Fibroblast of upper back skin (primary cell): ENCODE results near the gene S100A3.
"Not testable (repeated sequence)": the region's sequence is repeated elsewhere in the genome, so short reads cannot be mapped to it uniquely, and the experiment has no call there.

Experiments
- DNase-seq: peaks from one replicate; pipeline ENCODE4 v3.0.0-alpha.2; 2013

S100A3 gene

GRCh38 chr1:153534226-153534924 lies 14.7 kb downstream of the S100A3 start:
- DNase-seq = no peak

DNA sequence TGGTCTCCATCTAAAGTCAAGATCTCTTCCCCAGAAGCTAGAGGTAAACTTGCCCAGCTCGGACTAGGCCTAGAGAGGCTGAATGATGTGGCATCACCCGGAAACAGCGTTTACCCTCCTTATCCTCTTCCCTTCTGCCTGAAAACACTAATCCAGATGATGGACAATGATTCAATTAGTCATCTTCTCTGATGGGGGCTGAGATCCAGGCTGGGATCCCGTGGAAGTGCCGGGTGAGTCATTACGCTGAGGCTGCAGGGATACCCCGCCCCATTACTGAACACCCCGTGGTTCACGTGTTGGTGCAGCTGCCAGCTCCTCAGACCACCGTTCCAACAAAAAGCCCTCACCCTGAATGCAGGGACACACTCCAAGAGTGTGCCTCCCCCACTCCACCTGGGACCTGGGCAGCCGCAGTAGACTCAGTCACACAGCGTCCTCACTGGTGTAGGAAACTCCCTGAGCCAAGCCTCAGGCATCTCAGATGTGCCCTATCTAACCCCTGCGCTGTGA lies 15.3 kb downstream of the S100A3 start:
- peak; percentile 94 for DNase-seq

GRCh38 chr1:153532769-153533599 lies 16.1 kb downstream of the S100A3 start:
- DNase-seq = peak; percentile 88

GRCh38 chr1:153532181-153532580 lies 16.9 kb downstream of the S100A3 start:
- DNase-seq = no peak

DNA sequence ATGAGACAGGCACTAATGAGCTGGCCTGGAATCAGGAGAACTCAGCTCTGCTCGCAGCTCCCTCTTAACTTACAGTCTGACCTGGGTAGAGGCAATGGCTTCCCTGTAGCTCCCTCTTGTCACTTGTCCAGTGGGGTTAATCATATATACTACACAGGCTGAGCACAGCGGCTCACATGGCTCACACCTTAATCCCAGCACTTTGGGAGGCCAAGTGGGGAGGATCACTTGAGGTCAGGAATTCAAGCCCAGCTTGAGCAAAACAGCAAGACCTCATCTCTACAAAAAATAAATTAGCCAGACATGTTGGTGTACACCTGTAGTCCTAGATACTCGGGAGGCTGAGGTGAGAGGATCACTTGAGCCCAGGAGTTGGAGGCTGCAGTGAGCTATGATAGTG lies 17.4 kb downstream of the S100A3 start:
- DNase-seq = no peak

DNA sequence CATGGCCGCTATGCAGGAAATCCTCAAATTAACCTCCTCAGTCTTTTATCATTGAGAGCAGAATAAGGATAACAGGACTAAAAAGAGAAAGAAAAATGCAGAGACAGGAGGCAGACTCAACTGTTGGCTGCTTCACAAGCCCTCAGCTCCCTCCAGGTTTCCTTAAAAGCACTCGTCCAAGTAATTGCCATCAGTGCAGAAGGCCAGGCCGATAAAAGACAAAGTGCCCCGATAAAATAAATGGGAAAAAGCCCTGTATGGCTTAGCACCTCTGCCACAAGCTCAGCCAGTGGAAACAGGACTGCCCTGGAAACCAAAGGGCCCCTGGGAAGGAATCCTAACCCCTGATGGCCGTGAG lies 21.4 kb downstream of the S100A3 start:
- DNase-seq = no peak

GRCh38 chr1:153527023-153527682 lies 21.9 kb downstream of the S100A3 start:
- peak; percentile 35 for DNase-seq

DNA sequence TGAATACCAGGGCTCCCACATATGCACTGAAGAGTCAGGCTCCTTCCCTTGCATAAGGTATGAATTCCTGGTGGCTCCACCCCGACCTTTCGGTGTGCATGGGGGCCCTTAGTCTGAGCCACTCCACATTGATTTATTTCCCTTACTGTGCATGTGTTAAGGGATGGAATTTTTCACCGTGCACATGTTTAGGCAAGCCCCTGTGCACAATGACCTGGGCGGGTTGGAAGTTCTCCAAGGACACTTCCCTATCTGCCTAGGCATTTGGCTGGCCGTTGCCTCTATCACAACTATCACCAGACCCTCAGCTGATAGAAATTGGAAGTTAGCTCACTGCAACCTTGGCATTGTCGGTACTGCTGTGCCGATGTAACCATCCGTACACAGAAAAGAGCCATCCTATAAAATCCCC lies 22.9 kb downstream of the S100A3 start:
- DNase-seq = no peak

- DNase-seq = peak; percentile 45
Measured at GRCh38 chr1:153525088-153525728, 23.9 kb downstream of the S100A3 start.

GRCh38 chr1:153522353-153523048 lies 26.6 kb downstream of the S100A3 start:
- not testable (repeated sequence) for DNase-seq

DNA sequence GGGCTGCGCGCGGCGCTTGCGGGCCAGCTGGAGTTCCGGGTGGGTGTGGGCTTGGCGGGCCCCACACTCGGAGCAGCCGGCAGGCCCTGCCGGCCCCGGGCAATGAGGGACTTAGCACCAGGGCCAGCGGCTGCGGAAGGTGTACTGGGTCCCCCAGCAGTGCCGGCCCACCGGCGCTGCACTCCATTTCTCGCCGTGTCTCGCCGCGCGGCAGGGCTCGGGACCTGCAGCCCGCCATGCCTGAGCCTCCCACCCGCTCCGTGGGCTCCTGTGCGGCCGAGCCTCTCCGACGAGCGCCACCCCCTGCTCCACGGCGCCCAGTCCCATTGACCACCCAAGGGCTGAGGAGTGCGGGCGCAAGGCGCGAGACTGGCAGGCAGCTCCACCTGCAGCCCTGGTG lies 27.2 kb downstream of the S100A3 start:
- not testable (repeated sequence) for DNase-seq

DNA sequence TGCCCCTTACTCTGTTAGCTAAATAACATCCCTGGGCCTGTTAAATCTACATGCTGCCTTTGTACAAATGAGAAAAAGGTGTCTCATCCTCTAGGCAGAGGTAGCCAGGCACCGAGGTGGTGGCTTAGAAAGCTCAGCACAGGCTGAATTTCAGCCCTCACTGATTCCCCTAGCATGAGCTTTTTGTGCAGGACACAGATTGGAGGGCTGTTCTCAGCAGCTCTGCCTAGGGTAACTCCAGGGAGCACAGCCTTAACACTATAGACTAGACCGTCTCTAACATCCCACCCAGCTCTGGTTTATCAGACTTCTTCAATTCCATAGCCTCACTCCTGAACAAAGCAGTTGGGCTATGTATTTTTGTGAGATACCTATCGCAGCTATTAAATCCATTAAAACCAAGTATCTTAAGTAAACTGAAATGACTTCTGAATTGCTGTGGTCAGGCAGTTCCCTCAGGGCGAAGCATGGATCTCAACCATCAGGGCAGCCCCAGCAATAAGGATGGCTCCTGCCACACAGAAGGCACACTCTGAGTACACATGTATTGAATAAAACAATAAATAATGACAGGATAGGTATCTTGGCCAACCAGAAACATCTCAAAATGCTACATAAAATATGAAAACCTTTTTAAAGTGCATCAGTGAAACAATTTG lies 28.1 kb downstream of the S100A3 start:
- DNase-seq = no peak

GRCh38 chr1:153520137-153520691 lies 28.8 kb downstream of the S100A3 start:
- not testable (repeated sequence) for DNase-seq

DNA sequence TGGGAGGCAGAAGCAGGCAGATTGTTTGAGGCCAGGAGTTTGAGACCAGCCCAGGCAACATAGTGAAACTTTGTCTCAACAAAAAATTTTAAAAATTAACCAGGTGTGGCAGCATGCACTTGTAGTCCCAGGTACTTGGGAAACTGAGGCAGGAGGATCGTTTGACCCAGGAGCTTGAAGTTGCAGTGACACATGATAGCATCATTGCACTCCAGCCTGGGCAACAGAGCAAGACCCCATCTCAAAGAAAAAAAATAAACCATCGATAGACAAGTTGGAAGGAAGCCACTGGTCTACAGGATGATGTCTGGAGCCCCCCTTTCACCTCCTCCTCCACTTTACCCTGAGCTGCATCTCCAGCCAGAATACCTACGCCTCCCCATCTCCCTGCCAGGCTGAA lies 29.8 kb downstream of the S100A3 start:
- DNase-seq = no peak

GRCh38 chr1:153515504-153516394 lies 33.3 kb downstream of the S100A3 start:
- DNase-seq = no peak

GRCh38 chr1:153513666-153514065 lies 35.4 kb downstream of the S100A3 start:
- no peak for DNase-seq

GRCh38 chr1:153513023-153513422 lies 36.0 kb downstream of the S100A3 start:
- DNase-seq = no peak

- DNase-seq = peak; percentile 81
Measured at GRCh38 chr1:153510984-153511410, 38.1 kb downstream of the S100A3 start.

DNA sequence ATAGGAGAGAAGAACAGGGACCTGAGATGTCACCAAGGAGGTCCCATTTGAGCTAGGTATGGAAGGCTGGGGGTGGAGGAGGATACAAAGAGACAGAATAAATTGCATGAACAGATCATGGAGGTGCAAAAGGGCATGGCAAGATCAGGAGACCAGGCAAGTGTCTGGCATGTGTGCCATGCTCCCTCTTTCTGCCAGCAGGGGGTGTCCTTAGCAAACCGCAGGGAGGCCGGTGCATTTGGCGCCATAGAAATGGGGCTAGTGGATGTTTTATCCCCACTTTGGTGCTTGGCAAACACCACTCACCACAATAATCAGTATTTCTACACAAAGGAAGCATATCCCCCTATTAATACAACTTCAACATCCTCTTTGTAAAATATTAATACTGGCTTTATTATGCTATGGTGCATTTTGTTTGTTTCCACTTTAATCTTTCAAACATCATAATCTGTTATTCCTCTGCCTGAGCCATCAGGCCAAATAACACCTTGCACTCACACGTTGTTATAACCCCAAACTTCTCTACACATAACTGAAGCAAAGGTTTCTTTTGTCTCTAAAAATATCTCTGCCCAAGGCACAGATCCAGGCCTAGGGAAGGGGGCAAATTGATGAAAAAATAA lies 39.2 kb downstream of the S100A3 start:
- peak; percentile 41 for DNase-seq

DNA sequence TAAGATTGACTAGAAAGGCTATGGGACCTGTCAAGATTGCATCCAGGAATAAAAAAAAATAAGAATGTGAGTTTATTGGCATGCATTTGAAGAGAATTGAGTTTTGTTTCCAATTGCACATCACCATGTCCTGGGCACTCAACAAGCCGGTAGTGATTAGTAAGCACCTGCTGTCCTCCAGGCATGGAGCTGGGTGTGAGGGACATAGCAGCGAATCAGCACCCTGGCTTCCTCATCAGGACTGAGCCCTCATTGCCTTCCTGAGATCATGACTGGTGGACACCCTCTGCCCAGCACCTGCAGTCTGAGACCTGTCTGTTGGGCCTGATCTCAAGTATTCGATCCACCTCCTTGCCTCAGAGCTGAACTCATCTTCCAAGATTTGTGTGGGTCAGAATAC lies 40.0 kb downstream of the S100A3 start:
- no peak for DNase-seq
